HuH-7.5 (cell line): ENCODE measurements around the gene ZBTB5.
A peak's percentile ranks its signal among the peaks of the same experiment; 100 is the strongest.
"Not testable (repeated sequence)": the region's sequence is repeated elsewhere in the genome, so short reads cannot be mapped to it uniquely, and the experiment has no call there.

Experiments
- DNase-seq: peaks from one replicate; pipeline ENCODE4 v3.0.0; 2011; ENCODE audit warnings: low spot score

Gene ZBTB5

DNA sequence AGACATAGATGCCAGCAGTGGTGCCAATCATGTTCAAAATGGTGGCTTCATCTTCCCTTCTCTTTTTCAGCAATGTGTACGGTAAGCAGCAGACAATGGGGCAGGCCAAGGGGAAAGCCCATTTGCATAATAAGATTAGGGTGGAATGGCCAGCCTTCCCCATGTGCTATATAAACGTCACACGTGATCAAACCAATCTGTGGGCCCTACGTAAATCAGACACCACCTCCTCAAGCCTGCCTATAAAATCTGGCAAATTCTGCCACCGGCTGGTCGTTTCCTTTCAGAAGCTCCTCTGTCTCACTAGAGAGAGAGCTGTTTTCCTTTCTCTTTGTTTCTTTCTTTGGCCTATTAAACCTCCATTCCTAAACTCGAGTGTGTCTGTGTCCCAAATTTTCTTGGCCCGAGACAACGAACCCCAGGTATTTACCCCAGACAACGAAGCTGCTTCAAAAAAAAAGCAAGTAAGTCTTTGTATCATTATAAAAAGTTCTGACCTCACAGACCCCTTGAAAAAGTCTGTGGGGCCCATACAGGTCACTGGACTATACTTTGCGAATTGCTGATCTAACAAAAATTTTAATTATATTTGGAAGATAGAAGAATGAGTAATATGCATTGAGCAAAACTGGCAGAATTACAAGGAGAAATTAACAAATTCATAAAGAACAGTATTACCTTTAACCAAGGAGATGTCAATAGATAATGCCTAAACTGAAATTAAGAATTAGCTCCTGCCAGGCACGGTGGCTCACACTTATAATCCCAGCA, 15.2 kb downstream of the ZBTB5 start:
- no peak for DNase-seq

GRCh38 chr9:37447111-37447510, 18.1 kb downstream of the ZBTB5 start:
- no peak for DNase-seq

DNA sequence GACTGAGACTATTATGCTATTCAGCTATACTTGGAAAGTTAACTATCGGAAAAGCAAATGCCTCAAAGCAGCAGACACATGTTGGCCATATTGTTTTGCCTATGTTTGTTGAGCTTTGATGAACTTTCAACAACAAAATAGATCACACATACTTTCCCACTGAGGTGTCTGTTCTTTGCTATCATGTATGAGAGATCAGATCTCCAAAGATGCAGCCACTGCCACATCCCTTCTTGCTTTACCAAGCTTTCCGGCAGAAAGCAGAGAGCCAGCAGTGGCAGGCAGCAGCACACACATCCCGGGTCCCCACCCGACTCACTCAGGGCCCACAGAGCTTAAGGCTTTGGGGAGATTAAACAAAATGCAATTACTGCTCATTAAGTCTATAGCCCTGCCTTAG, 18.8 kb downstream of the ZBTB5 start:
- DNase-seq: no peak

DNA sequence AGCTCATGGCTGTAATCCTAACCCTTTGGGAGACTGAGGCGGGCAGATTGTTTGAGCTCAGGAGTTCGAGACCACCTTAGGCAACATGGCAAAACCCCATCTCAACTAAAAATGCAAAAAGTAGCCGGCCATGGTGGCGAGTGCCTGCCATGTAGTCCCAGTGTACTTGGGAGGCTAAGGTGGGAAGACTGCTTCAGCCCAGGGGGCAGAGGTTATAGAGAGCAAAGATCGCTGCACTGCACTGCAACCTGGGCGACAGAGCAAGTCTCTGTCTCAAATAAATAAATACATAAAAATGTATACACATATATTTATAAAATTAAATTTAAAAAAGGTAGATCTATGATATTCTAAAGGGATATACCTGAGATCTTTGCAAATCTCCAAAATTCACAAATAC, 19.4 kb downstream of the ZBTB5 start:
- DNase-seq: no peak

DNA sequence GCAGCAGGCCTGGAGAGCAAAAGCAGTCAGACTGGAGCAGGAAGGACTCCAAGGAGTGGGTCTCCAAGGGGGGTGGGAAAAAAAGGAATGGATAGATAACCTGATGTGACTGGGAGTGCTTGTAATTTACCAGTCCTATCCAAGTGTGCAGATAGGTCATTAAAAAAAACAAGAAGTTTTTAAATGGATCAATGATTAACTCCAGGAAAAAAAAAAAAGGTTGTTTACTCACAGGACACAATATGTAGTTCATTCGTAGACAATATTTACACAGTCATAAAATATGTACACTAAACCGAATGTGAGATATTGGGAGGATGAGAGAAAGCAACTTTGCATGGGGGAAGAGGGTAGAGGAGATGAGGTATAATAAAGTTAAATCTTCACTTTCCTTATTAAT, 20.4 kb downstream of the ZBTB5 start:
- no peak for DNase-seq

GRCh38 chr9:37443566-37443965, 21.7 kb downstream of the ZBTB5 start:
- no peak for DNase-seq

- no peak for DNase-seq
These were observed 22.7 kb downstream of the ZBTB5 start for GRCh38 chr9:37442556-37442955.

GRCh38 chr9:37441776-37442370, 23.4 kb downstream of the ZBTB5 start:
- no peak for DNase-seq

DNA sequence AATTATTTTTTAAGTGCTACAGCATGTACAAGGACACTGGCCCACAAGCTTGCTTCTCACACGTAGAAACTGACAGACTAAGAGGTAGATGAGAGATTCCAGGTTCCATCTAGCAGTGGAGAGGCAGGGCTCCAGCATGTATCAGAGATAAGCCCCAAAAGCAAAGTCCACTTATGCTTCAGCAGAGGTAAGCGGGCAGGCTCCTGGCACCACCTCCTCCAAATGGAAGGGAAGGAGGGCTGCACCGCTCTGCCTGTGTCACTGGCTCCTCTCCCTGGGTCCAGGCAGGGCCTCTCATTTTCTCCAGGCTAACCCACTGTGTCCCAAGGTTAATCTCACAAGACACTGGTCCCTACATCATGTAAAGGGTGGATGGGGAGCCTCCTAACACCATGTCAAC, 26.9 kb downstream of the ZBTB5 start:
- no peak for DNase-seq

GRCh38 chr9:37437621-37438020, 27.6 kb downstream of the ZBTB5 start:
- DNase-seq: no peak

GRCh38 chr9:37437010-37437409, 28.2 kb downstream of the ZBTB5 start:
- DNase-seq: no peak

DNA sequence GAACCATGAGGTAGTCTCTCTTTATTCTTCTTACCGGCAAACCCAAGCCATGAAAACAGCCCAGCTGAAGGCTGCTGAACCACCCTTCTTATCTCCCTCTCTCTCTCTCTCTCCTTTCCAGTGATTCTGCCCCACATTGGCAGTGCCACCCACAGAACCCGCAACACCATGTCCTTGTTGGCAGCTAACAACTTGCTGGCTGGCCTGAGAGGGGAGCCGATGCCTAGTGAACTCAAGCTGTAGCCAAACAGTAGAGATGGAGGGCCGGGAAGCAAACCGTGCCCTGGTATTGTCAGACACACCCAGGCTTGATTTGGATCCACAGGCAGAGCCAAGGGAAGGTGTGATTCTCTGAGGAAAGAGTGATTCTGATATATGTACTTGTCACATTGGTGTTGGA, 28.7 kb downstream of the ZBTB5 start:
- DNase-seq: no peak

DNA sequence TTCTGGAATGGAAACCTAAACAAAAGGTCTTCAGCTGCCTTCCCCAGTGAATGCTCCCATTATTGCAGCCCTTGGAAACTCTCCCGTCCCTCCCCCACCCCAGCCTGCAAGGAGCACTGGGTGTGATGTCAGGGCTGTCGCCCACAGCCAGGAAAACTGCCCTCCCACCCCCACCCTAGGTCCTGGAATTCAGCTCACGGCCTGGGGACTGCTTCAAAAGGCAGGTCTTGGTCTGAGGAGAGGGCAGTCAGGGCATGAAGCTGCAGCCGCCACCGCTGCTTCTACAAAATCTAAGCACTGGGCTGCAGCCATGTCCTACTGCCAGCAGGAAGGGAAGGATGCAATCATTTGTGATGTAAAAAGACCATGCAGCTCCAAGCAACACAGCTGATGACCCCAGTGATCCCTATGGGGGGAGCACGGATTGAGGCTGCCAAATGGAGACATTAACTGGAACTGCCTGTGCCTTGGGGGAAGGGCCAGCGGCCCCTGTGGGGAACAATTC, 31.3 kb downstream of the ZBTB5 start:
- DNase-seq: no peak

DNA sequence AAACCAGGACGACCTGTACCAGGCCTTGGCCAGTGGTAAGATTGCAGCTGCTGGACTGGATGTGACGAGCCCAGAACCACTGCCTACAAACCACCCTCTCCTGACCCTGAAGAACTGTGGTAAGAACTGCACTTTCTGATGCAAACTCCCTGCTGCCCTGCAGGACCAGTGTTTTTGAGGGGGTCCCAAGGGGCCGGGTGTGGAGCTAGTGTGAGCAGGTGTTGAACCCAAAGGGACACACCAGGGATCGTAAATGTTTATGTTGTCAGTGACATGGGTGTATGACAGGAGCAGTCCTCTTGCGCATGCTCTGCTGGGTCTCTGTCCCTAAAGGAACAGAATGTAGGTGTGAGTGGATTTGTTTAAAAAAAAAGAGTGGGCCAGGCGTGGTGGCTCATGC, 33.2 kb downstream of the ZBTB5 start:
- DNase-seq: no peak

DNA sequence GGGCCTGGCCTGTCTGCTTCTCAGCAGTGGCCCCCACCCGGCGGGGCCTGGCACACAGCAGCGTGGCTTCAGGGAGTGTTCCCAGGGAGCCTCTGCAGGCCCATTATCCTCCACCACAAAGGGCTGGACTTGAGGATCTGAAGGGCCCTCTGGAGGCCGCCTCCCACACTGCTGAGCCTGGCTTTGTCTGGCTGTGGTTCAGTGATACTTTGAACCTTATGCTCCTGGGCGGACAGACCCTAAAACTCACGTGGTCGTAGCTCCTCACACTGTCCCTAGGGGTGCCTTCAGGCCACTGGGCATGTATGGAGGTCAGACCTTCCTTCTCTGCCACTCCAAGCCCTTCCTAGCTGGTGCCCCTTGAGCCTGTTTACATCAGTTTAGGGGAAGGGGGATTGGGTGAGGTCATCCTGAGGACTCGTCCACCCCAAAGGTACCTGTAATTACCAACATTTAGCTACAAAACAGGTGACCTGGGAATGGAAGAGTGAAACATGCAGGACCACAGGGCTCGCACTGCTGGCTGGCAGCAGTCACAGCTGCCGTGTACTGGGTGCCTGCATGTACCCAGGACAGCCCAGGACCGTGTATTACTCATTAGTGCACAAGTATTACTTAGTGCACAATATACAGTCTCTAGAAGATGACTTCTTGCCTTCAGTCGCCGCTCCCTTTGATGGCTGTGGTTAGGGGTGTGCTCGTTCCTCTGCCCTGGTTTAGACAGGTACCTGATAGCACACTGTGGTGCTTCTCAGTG, 34.2 kb downstream of the ZBTB5 start:
- no peak for DNase-seq

DNA sequence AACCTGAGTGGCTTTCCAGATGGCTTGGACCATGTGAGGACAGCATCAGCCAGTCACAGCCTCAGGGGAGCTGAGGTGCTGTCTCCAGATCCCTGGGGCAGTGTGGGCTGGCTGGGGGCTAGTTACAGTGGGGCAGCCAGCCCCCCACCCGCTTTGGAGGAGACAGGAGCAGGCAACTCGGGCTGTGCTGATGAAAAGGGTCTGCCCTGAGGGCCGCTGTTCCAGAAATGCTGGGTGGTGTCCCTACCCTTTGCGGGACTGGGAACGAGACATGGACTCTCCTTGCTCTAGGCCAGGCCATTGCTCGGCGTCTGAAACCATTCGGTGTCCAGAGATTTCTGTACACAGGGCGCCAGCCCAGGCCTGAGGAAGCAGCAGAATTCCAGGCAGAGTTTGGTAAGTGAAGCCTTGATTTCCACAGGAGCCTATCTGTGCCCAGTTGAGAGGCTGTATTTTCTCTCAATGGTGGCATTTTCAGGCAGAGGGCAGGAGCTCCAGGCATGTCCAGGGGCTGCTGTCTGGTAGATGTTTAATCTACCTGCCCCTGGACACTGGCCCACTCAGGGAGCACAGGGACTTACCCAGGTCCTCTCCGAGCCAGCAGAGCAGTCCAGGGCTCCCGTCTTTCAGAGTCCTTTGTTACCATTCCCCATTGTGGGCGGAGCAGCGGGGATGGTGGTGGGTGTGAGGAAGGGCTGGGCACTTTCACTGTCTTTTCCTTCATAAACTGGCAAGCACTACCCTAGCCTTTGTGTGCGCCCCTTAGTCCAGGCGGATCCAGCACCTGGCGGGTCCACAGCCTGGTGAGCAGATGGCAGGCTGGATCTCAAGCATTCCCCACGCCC, 35.6 kb downstream of the ZBTB5 start:
- DNase-seq: peak; percentile 6

DNA sequence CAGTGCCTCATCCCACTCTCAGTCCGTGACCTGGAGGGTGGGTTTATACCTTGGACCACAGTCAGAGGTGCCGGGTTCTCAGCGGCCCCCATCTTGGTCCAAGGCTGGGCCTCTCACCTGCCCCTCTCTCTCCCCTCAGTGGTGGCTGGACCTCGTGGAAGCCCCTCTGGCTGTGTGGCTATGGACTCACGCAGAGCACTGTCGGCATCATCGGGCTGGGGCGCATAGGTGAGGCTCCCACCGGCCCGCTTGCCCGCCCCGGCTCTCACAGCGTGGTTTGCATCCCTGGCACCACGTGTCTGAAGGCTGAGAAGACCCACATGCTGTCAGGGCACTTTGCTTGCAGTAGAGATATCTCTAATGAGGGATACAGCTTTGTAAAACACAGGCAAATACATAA, 36.9 kb downstream of the ZBTB5 start:
- DNase-seq: no peak

GRCh38 chr9:37426846-37427245, 38.4 kb downstream of the ZBTB5 start:
- no peak for DNase-seq

DNA sequence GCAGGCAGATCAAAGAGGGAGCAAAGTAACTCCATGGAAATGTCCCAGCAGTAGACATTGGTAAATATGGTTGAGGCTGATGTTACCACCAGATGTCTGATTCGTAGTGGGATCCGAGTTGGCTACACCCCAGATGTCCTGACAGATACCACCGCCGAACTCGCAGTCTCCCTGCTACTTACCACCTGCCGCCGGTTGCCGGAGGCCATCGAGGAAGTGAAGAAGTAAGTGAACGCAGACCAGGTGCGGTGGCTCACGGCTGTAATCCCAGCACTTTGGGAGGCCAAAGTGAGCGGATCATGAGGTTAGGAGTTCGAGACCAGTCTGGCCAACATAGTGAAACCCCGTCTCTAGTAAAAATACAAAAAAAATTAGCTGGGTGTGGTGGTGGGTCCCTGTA, 38.8 kb downstream of the ZBTB5 start:
- not testable (repeated sequence) for DNase-seq

DNA sequence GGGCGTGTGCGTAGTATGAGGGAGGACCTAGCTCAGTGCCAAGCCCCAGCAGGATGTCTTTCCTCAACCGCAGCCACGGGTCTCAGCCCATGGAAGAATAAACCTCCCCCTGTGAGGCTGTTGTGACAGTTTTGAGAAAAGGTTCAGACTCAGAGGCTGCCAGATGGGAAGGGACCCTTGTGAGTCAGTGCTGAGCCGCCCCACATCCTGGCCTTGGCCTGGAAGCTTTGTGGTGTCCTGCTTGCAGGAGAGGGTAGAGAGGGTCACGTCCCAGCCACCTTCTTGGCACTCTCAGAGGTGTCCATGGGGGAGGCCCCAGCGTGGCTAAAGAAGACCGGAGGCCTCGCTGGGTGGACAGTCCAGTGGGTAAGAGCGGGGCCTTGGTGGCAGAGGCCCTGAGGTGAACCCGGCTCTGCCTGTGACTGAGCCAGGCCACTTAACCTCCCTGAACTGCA, 39.9 kb downstream of the ZBTB5 start:
- DNase-seq: no peak

DNA sequence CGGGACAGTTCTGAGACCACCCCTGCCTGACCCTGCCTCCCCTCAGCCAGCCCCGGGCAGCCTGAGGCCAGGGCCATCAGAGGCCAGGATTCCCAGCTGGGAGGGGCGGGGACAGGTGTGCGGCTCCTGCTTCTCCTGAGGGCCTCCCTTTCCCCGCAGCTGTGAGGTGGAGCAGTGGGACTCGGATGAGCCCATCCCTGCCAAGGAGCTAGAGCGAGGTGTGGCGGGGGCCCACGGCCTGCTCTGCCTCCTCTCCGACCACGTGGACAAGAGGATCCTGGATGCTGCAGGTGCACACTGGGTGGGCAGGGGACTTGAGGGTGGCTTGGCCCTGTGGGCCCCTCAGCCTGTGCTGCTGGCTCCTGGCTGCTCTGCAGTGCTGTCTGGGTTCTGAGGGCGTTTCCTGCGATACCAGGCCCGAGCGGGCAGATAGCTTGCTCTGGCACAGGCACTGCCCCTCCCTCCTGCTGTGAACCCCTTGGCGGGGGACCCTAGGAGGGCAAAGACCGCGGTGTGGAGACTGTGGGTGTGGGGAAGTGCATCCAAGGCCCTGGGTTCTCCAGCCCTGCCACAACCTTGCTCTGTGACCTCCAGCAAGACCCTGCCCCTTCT, 40.5 kb downstream of the ZBTB5 start:
- no peak for DNase-seq
